Measurements from ENCODE around the gene CHST4. TPM values are rescaled to one million over a fixed set of nuclear protein-coding genes. Genes with fewer than 3 reads are reported as not detected.
A peak's percentile ranks its signal among the peaks of the same experiment; 100 is the strongest.

Gene CHST4
- polyA plus RNA-seq, 3 donors: not detected

DNA sequence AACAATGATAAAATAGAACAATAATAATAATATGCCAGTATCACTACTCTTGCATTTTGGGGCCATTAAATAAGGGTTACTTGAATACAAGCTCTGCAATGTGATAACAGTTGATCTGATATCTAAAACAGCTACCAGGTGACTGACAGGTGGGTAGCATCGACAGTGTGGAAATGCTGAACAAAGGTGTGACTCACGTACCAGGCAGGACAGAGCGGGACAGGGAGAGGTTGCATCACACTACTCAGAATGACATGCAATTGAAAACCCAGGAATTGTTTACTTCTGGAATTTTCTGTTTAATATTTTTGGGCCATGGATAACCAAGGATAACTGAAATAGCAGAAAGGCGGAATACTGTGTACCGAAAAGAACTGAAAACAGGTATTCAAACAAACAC is 21.3 kb upstream of the CHST4 start:
- Histone ChIP-seq H3K27me3 (ENCODE audit: control insufficient read depth in 2 of 2, insufficient read depth in 2 of 2, low read length in 2 of 2) (no peaks in the 10 kb centered on the region), H2AFZ (ENCODE audit: insufficient read depth, low read depth, low read length, poor library complexity, severe bottlenecking) (no peak overlapping the region), H3K79me2 (ENCODE audit: insufficient read depth, low read length) (no peaks in the 10 kb centered on the region), H3K9me3 (replicated peaks in 1 of 2; ENCODE audit: control insufficient read depth in 1 of 2, insufficient read depth in 1 of 2, low read length in 2 of 2) (no peaks in the 10 kb centered on the region), H3K9ac (ENCODE audit: insufficient read depth, low read length, poor library complexity, severe bottlenecking) (no peak overlapping the region), H3K4me2 (replicated peaks; ENCODE audit: extremely low read depth, low read length, poor library complexity, severe bottlenecking) (no peak overlapping the region), H4K20me1 (ENCODE audit: insufficient read depth, low read length) (no peaks in the 10 kb centered on the region), H3K27ac (ENCODE audit: low read depth in 1 of 2, low read length in 2 of 2) (no peak overlapping the region), H3K4me3 (replicated peaks in 1 of 3; ENCODE audit: low read depth in 2 of 3, low read length in 3 of 3) (no peak overlapping the region), H3K36me3 (replicated peaks in 1 of 2; ENCODE audit: control insufficient read depth in 1 of 2, insufficient read depth in 2 of 2, low read length in 2 of 2) (no peaks in the 10 kb centered on the region), H3K4me1 (ENCODE audit: control insufficient read depth in 1 of 2, insufficient read depth in 2 of 2, low read length in 2 of 2) (no peaks in the 10 kb centered on the region)
- Mint-ChIP-seq H3K36me3 (no peaks in the 10 kb centered on the region), H3K27me3 (ENCODE audit: low read depth in 3 of 3) (peaks cover 2 to 20% (median 8%) of the 10 kb centered on the region in 3 donors), H3K27ac (no peak overlapping the region), H3K4me1 (no peaks in the 10 kb centered on the region), H3K4me3 (no peak overlapping the region), H3K9me3 (peaks cover 0 to 2% (median 0%) of the 10 kb centered on the region in 7 donors)
- intact Hi-C loops (cut with micrococcal nuclease): no loop called here
- no peak for DNase-seq
- WGBS (ENCODE audit: insufficient coverage): 86% methylated on average over 3 of the region's 5 CpGs
- TF ChIP-seq, protein P1, sequence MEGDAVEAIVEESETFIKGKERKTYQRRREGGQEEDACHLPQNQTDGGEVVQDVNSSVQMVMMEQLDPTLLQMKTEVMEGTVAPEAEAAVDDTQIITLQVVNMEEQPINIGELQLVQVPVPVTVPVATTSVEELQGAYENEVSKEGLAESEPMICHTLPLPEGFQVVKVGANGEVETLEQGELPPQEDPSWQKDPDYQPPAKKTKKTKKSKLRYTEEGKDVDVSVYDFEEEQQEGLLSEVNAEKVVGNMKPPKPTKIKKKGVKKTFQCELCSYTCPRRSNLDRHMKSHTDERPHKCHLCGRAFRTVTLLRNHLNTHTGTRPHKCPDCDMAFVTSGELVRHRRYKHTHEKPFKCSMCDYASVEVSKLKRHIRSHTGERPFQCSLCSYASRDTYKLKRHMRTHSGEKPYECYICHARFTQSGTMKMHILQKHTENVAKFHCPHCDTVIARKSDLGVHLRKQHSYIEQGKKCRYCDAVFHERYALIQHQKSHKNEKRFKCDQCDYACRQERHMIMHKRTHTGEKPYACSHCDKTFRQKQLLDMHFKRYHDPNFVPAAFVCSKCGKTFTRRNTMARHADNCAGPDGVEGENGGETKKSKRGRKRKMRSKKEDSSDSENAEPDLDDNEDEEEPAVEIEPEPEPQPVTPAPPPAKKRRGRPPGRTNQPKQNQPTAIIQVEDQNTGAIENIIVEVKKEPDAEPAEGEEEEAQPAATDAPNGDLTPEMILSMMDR (IDR thresholded peaks at IDR 0.05): no peak

DNA sequence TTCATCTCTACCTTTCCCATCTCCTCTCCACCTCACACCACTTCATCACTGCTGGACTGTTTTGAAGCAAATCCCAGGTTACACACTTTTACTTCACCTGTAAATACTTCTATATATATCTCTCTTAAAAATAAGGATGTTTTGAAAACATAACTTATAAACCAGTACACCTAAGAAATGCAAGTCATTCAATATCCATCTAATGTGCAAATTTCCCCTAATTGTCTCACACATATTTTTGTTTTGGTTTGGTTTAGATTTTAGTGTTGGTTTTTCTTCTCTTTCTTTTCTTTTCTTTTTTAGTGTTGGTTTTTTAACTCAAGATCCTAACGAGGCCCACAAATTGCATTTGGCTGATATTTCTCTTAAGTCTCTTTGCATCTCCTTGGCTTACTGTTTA is 19.2 kb upstream of the CHST4 start:
- H3K27me3 Mint-ChIP-seq (ENCODE audit: low read depth in 3 of 3): peaks cover 3 to 20% (median 11%) of the 10 kb centered on the region in 3 donors
- intact Hi-C loops (cut with micrococcal nuclease): no loop called here

More for the DNA sequence above, 19.2 kb upstream of the CHST4 start:
- H3K9me3 ChIP-seq (replicated peaks in 1 of 2; ENCODE audit: control insufficient read depth in 1 of 2, insufficient read depth in 1 of 2, low read length in 2 of 2): no peaks in the 10 kb centered on the region
- no peaks in the 10 kb centered on the region for H3K4me1 Mint-ChIP-seq
- H3K9me3 Mint-ChIP-seq: peaks cover 0 to 4% (median 0%) of the 10 kb centered on the region in 7 donors
- H4K20me1 ChIP-seq (ENCODE audit: insufficient read depth, low read length): no peaks in the 10 kb centered on the region
- no peak overlapping the region for H3K27ac ChIP-seq (ENCODE audit: low read depth in 1 of 2, low read length in 2 of 2)
- no peaks in the 10 kb centered on the region for H3K4me1 ChIP-seq (ENCODE audit: control insufficient read depth in 1 of 2, insufficient read depth in 2 of 2, low read length in 2 of 2)
- no peaks in the 10 kb centered on the region for H3K79me2 ChIP-seq (ENCODE audit: insufficient read depth, low read length)
- DNase-seq: no peak
- TF ChIP-seq, protein P1 (IDR thresholded peaks at IDR 0.05): no peak
- no CpG with 5 or more reads among the region's 1 CpG for WGBS (ENCODE audit: insufficient coverage)
- no peak overlapping the region for H2AFZ ChIP-seq (ENCODE audit: insufficient read depth, low read depth, low read length, poor library complexity, severe bottlenecking)
- H3K36me3 ChIP-seq (replicated peaks in 1 of 2; ENCODE audit: control insufficient read depth in 1 of 2, insufficient read depth in 2 of 2, low read length in 2 of 2): no peaks in the 10 kb centered on the region
- no peak overlapping the region for H3K4me3 Mint-ChIP-seq
- peak overlapping the region in 1 of 7 donors; percentile 19 for H3K27ac Mint-ChIP-seq
- no peak overlapping the region for H3K4me2 ChIP-seq (replicated peaks; ENCODE audit: extremely low read depth, low read length, poor library complexity, severe bottlenecking)
- no peaks in the 10 kb centered on the region for H3K36me3 Mint-ChIP-seq
- no peak overlapping the region for H3K9ac ChIP-seq (ENCODE audit: insufficient read depth, low read length, poor library complexity, severe bottlenecking)
- H3K4me3 ChIP-seq (replicated peaks in 1 of 3; ENCODE audit: low read depth in 2 of 3, low read length in 3 of 3): no peak overlapping the region
- no peaks in the 10 kb centered on the region for H3K27me3 ChIP-seq (ENCODE audit: control insufficient read depth in 2 of 2, insufficient read depth in 2 of 2, low read length in 2 of 2)

All from CD14-positive monocyte (primary cell).